GM23338 (cell line): ENCODE results near the gene HSD17B11. TPM values are rescaled to one million over a fixed set of nuclear protein-coding genes. Genes with fewer than 3 reads are reported as not detected.

ENCODE experiments used
- ATAC-seq: fragments of 200-7000 bp; cut with Tn5 transposase; 3 replicates; pipeline ENCODE4 v1.9.1; 2020
- DNase-seq: peaks from one replicate; pipeline ENCODE4 v3.0.0-alpha.2; 2015; ENCODE audit warnings: low spot score
- H2AFZ ChIP-seq: fragments of 200-600 bp; sonication (generic); 2 replicates; pipeline ENCODE4 v1.8.0; 2016; ENCODE audit warnings: antibody characterized with exemption, mild to moderate bottlenecking, moderate library complexity
- H3F3A ChIP-seq: fragments of 200-600 bp; sonication (generic); replicated peaks from 2 replicates; pipeline ENCODE4 v1.8.0; 2017; ENCODE audit warnings: antibody characterized with exemption, mixed run types, low read depth
- H3K27ac ChIP-seq: fragments of 200-600 bp; sonication (generic); 2 replicates; pipeline ENCODE4 v1.6.1; 2016; ENCODE audit warnings: low read depth
- H3K27me3 ChIP-seq: fragments of 200-600 bp; sonication (generic); 2 replicates; pipeline ENCODE4 v1.8.0; 2016; ENCODE audit warnings: mild to moderate bottlenecking, mixed run types, moderate library complexity; ENCODE audit not compliant: insufficient read depth
- H3K36me3 ChIP-seq: fragments of 200-600 bp; sonication (generic); 2 replicates; pipeline ENCODE4 v1.8.0; 2016; ENCODE audit warnings: mild to moderate bottlenecking; ENCODE audit not compliant: insufficient read depth
- H3K4me1 ChIP-seq: fragments of 200-600 bp; sonication (generic); 2 replicates; pipeline ENCODE4 v1.8.0; 2016; ENCODE audit warnings: mild to moderate bottlenecking, moderate library complexity; ENCODE audit not compliant: insufficient read depth
- H3K4me2 ChIP-seq: fragments of 200-600 bp; sonication (generic); 2 replicates; pipeline ENCODE4 v1.7.1; 2017; ENCODE audit warnings: mixed run types
- H3K4me3 ChIP-seq: fragments of 200-600 bp; sonication (generic); 2 replicates; pipeline ENCODE4 v1.6.1; 2016; ENCODE audit warnings: mixed run types
- H3K79me2 ChIP-seq: fragments of 200-600 bp; sonication (generic); replicated peaks from 2 replicates; pipeline ENCODE4 v1.8.0; 2017; ENCODE audit warnings: mild to moderate bottlenecking; ENCODE audit not compliant: insufficient read depth
- H3K9me2 ChIP-seq: fragments of 200-600 bp; sonication (generic); 2 replicates; pipeline ENCODE4 v1.8.0; 2017; ENCODE audit not compliant: insufficient read depth
- H4K20me1 ChIP-seq: fragments of 200-600 bp; sonication (generic); replicated peaks from 2 replicates; pipeline ENCODE4 v1.8.0; 2017; ENCODE audit warnings: mild to moderate bottlenecking; ENCODE audit not compliant: insufficient read depth
- H3K27ac Mint-ChIP-seq: 2 replicates; pipeline ENCODE4 v1.8.0; 2020; ENCODE audit warnings: inconsistent platforms, mild to moderate bottlenecking, moderate library complexity, mixed read lengths
- H3K27me3 Mint-ChIP-seq: 3 replicates; pipeline ENCODE4 v1.8.0; 2022; ENCODE audit warnings: low read depth, mild to moderate bottlenecking, moderate library complexity, mixed read lengths, inconsistent platforms; ENCODE audit not compliant: insufficient read depth, poor library complexity
- H3K36me3 Mint-ChIP-seq: 3 replicates; pipeline ENCODE4 v1.8.0; 2021; ENCODE audit warnings: low read depth, mild to moderate bottlenecking, inconsistent platforms, moderate library complexity, mixed read lengths
- H3K4me1 Mint-ChIP-seq: 3 replicates; pipeline ENCODE4 v1.8.0; 2020; ENCODE audit warnings: mild to moderate bottlenecking, inconsistent platforms, mixed read lengths
- H3K4me3 Mint-ChIP-seq: 3 replicates; pipeline ENCODE4 v1.8.0; 2021; ENCODE audit warnings: moderate library complexity, mild to moderate bottlenecking, inconsistent platforms, mixed read lengths
- H3K9me3 Mint-ChIP-seq: 3 replicates; pipeline ENCODE4 v1.8.0; 2020; ENCODE audit warnings: moderate library complexity, mild to moderate bottlenecking, inconsistent platforms, mixed read lengths
- CREB1 ChIP-seq: fragments of 250-450 bp; sonication (Bioruptor Pico); IDR thresholded peaks from 2 replicates; pipeline ENCODE4 v1.5.0; 2020; ENCODE audit warnings: low read depth, mild to moderate bottlenecking, moderate library complexity
- EZH2 ChIP-seq: fragments of 200-600 bp; sonication (generic); IDR thresholded peaks from one replicate; pipeline ENCODE4 v1.8.0; 2017; ENCODE audit warnings: antibody characterized with exemption, mild to moderate bottlenecking, low read depth; ENCODE audit not compliant: unreplicated experiment
- EZH2phosphoT487 ChIP-seq: fragments of 200-600 bp; sonication (generic); IDR thresholded peaks from one replicate; pipeline ENCODE4 v1.8.1; 2018; ENCODE audit warnings: antibody characterized with exemption; ENCODE audit not compliant: unreplicated experiment
- JUNB ChIP-seq: IDR thresholded peaks from one replicate; pipeline ENCODE4 v1.6.1; 2016; ENCODE audit warnings: antibody characterized with exemption; ENCODE audit not compliant: unreplicated experiment
- NANOG ChIP-seq: IDR thresholded peaks from 2 replicates; pipeline ENCODE4 v1.6.1; 2016; ENCODE audit warnings: antibody characterized with exemption, borderline replicate concordance
- POLR2AphosphoS5 ChIP-seq: IDR thresholded peaks from 2 replicates; pipeline ENCODE4 v1.6.1; 2016; ENCODE audit warnings: antibody characterized with exemption, low read depth
- REST ChIP-seq: IDR thresholded peaks from one replicate; pipeline ENCODE4 v1.6.1; 2018; ENCODE audit warnings: antibody characterized with exemption; ENCODE audit not compliant: unreplicated experiment
- STAT1 ChIP-seq: IDR thresholded peaks from one replicate; pipeline ENCODE4 v1.6.1; 2016; ENCODE audit warnings: antibody characterized with exemption; ENCODE audit not compliant: unreplicated experiment
- ZNF114 ChIP-seq: fragments of 250-450 bp; sonication (Bioruptor Pico); IDR thresholded peaks from 2 replicates; pipeline ENCODE4 v1.5.0; 2020; ENCODE audit warnings: mild to moderate bottlenecking, moderate library complexity
- ZNF331 ChIP-seq: fragments of 250-450 bp; sonication (Bioruptor Pico); IDR thresholded peaks from 2 replicates; pipeline ENCODE4 v1.5.0; 2020; ENCODE audit warnings: low read depth, mild to moderate bottlenecking, moderate library complexity
- polyA plus RNA-seq: library from polyadenylated mRNA; unstranded; fragments of >200 nt; fragmentation: Nextera tagmentation; extraction: Ambion mirVana; gene quantifications from 2 replicates; pipeline ENCODE4 v1.2.1, GENCODE V29; 2016
- total RNA-seq: library from RNA; depleted of rRNA; stranded (reverse); fragments of >200 nt; shearing (Covaris generic); gene quantifications from 2 replicates; pipeline ENCODE4 v1.2.3, GENCODE V29; 2014
- TF ChIP-seq, protein P1 (sequence below): IDR thresholded peaks from 2 replicates; pipeline ENCODE4 v1.6.1; 2016; ENCODE audit warnings: antibody characterized with exemption
- TF ChIP-seq, protein P2 (sequence below), 2 experiments: fragments of 200-600 bp in 1 of 2; sonication (generic) in 1 of 2; conservative IDR thresholded peaks; 2 replicates each; pipeline versions ENCODE4 v1.5.1 to v1.6.1; 2016 to 2017; ENCODE audit warnings: antibody characterized with exemption in 2 of 2, low read depth in 2 of 2, mild to moderate bottlenecking in 2 of 2, moderate library complexity in 1 of 2
- TF ChIP-seq, protein P3 (sequence below): fragments of 250-450 bp; sonication (Bioruptor Pico); IDR thresholded peaks from 2 replicates; pipeline ENCODE4 v1.5.0; 2020; ENCODE audit warnings: mild to moderate bottlenecking, moderate library complexity

The HSD17B11 gene
- total and polyA plus RNA-seq, 2 experiments from 2014 or later, result 9.7 to 14.8 TPM

- Histone ChIP-seq H4K20me1 (no peaks in the 10 kb centered on the region), H3K9me2 (peaks cover 3% of the 10 kb centered on the region; the same call in 1 of the 2 replicates), H3F3A (no peaks in the 10 kb centered on the region), H3K4me3 (no peak overlapping the region), H3K4me1 (no peaks in the 10 kb centered on the region; the same call in 1 of the 2 replicates), H3K79me2 (no peaks in the 10 kb centered on the region), H3K4me2 (no peak overlapping the region), H2AFZ (no peak overlapping the region), H3K27ac (no peak overlapping the region), H3K36me3 (no peaks in the 10 kb centered on the region), H3K27me3 (no peaks in the 10 kb centered on the region)
- TF ChIP-seq REST (no peak), NANOG (no peak), CREB1 (no peak), STAT1 (no peak), EZH2phosphoT487 (no peak), POLR2AphosphoS5 (no peak), ZNF114 (CRISPR knock-in tag) (no peak), JUNB (no peak), ZNF331 (CRISPR knock-in tag) (no peak), EZH2 (no peak)
- TF ChIP-seq, protein P1, sequence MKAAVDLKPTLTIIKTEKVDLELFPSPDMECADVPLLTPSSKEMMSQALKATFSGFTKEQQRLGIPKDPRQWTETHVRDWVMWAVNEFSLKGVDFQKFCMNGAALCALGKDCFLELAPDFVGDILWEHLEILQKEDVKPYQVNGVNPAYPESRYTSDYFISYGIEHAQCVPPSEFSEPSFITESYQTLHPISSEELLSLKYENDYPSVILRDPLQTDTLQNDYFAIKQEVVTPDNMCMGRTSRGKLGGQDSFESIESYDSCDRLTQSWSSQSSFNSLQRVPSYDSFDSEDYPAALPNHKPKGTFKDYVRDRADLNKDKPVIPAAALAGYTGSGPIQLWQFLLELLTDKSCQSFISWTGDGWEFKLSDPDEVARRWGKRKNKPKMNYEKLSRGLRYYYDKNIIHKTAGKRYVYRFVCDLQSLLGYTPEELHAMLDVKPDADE, result no peak
- TF ChIP-seq, protein P2, sequence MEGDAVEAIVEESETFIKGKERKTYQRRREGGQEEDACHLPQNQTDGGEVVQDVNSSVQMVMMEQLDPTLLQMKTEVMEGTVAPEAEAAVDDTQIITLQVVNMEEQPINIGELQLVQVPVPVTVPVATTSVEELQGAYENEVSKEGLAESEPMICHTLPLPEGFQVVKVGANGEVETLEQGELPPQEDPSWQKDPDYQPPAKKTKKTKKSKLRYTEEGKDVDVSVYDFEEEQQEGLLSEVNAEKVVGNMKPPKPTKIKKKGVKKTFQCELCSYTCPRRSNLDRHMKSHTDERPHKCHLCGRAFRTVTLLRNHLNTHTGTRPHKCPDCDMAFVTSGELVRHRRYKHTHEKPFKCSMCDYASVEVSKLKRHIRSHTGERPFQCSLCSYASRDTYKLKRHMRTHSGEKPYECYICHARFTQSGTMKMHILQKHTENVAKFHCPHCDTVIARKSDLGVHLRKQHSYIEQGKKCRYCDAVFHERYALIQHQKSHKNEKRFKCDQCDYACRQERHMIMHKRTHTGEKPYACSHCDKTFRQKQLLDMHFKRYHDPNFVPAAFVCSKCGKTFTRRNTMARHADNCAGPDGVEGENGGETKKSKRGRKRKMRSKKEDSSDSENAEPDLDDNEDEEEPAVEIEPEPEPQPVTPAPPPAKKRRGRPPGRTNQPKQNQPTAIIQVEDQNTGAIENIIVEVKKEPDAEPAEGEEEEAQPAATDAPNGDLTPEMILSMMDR (conservative IDR thresholded peaks at IDR 0.05; ENCODE audit: low read depth in 2 of 2), result no peak
- TF ChIP-seq, protein P3, sequence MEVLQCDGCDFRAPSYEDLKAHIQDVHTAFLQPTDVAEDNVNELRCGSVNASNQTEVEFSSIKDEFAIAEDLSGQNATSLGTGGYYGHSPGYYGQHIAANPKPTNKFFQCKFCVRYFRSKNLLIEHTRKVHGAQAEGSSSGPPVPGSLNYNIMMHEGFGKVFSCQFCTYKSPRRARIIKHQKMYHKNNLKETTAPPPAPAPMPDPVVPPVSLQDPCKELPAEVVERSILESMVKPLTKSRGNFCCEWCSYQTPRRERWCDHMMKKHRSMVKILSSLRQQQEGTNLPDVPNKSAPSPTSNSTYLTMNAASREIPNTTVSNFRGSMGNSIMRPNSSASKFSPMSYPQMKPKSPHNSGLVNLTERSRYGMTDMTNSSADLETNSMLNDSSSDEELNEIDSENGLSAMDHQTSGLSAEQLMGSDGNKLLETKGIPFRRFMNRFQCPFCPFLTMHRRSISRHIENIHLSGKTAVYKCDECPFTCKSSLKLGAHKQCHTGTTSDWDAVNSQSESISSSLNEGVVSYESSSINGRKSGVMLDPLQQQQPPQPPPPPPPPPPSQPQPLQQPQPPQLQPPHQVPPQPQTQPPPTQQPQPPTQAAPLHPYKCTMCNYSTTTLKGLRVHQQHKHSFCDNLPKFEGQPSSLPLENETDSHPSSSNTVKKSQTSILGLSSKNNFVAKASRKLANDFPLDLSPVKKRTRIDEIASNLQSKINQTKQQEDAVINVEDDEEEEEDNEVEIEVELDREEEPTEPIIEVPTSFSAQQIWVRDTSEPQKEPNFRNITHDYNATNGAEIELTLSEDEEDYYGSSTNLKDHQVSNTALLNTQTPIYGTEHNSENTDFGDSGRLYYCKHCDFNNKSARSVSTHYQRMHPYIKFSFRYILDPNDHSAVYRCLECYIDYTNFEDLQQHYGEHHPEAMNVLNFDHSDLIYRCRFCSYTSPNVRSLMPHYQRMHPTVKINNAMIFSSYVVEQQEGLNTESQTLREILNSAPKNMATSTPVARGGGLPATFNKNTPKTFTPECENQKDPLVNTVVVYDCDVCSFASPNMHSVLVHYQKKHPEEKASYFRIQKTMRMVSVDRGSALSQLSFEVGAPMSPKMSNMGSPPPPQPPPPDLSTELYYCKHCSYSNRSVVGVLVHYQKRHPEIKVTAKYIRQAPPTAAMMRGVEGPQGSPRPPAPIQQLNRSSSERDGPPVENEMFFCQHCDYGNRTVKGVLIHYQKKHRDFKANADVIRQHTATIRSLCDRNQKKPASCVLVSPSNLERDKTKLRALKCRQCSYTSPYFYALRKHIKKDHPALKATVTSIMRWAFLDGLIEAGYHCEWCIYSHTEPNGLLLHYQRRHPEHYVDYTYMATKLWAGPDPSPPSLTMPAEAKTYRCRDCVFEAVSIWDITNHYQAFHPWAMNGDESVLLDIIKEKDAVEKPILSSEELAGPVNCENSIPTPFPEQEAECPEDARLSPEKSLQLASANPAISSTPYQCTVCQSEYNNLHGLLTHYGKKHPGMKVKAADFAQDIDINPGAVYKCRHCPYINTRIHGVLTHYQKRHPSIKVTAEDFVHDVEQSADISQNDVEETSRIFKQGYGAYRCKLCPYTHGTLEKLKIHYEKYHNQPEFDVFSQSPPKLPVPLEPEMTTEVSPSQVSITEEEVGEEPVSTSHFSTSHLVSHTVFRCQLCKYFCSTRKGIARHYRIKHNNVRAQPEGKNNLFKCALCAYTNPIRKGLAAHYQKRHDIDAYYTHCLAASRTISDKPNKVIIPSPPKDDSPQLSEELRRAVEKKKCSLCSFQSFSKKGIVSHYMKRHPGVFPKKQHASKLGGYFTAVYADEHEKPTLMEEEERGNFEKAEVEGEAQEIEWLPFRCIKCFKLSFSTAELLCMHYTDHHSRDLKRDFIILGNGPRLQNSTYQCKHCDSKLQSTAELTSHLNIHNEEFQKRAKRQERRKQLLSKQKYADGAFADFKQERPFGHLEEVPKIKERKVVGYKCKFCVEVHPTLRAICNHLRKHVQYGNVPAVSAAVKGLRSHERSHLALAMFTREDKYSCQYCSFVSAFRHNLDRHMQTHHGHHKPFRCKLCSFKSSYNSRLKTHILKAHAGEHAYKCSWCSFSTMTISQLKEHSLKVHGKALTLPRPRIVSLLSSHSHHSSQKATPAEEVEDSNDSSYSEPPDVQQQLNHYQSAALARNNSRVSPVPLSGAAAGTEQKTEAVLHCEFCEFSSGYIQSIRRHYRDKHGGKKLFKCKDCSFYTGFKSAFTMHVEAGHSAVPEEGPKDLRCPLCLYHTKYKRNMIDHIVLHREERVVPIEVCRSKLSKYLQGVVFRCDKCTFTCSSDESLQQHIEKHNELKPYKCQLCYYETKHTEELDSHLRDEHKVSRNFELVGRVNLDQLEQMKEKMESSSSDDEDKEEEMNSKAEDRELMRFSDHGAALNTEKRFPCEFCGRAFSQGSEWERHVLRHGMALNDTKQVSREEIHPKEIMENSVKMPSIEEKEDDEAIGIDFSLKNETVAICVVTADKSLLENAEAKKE, result no peak
- Mint-ChIP-seq H3K9me3 (peaks cover 4% of the 10 kb centered on the region; the same call in 2 of the 3 replicates), H3K4me3 (no peak overlapping the region), H3K36me3 (no peaks in the 10 kb centered on the region), H3K27ac (no peak overlapping the region), H3K4me1 (peaks cover 22% of the 10 kb centered on the region), H3K27me3 (peaks cover 6% of the 10 kb centered on the region)
- no peak for ATAC-seq
- DNase-seq, result no peak
Measured at GRCh38 chr4:87410157-87410556, 19.2 kb upstream of the HSD17B11 start.
